Mesothelial cell of epicardium (in vitro differentiated cells): ENCODE data around the gene VGLL4. TPM values are rescaled to one million over a fixed set of nuclear protein-coding genes. Genes with fewer than 3 reads are reported as not detected.

Source experiments
- DNase-seq, 2 experiments: peaks; one replicate each; pipeline ENCODE4 v3.0.0; 2021; ENCODE audit warnings: low spot score in 2 of 2; ENCODE audit not compliant: unreplicated experiment in 2 of 2
- H3K27ac Mint-ChIP-seq: 2 replicates; pipeline ENCODE4 v1.8.0; 2021; ENCODE audit warnings: mixed read lengths
- H3K27me3 Mint-ChIP-seq: 2 replicates; pipeline ENCODE4 v1.8.0; 2021; ENCODE audit warnings: low read depth, mixed read lengths
- H3K36me3 Mint-ChIP-seq: 2 replicates; pipeline ENCODE4 v1.8.0; 2021; ENCODE audit warnings: mixed read lengths
- H3K4me1 Mint-ChIP-seq: 2 replicates; pipeline ENCODE4 v1.8.0; 2021; ENCODE audit warnings: mixed read lengths
- H3K4me3 Mint-ChIP-seq: 2 replicates; pipeline ENCODE4 v1.8.0; 2021; ENCODE audit warnings: mild to moderate bottlenecking, moderate library complexity, mixed read lengths
- H3K9me3 Mint-ChIP-seq: 2 replicates; pipeline ENCODE4 v1.8.0; 2021; ENCODE audit warnings: mixed read lengths
- total RNA-seq: library from RNA; stranded (reverse); gene quantifications from 3 replicates; pipeline ENCODE4 v1.2.1, GENCODE V29; 2021
- TF ChIP-seq, protein P1 (sequence below): fragments of 200-600 bp; sonication (generic); IDR thresholded peaks from one replicate; pipeline ENCODE4 v1.5.0; 2021; ENCODE audit warnings: antibody characterized with exemption; ENCODE audit not compliant: unreplicated experiment

Gene VGLL4
- total RNA-seq, 1 donor from 2014 or later = 140 TPM

GRCh38 chr3:11607816-11608215 is 35.9 kb downstream of the VGLL4 start:
- Mint-ChIP-seq H3K4me1 (peaks cover 81% of the 10 kb centered on the region), H3K27me3 (no peaks in the 10 kb centered on the region), H3K4me3 (no peak overlapping the region), H3K9me3 (no peaks in the 10 kb centered on the region), H3K36me3 (no peaks in the 10 kb centered on the region), H3K27ac (peak overlapping the region; percentile 73)
- no peak for DNase-seq
- TF ChIP-seq, protein P1, sequence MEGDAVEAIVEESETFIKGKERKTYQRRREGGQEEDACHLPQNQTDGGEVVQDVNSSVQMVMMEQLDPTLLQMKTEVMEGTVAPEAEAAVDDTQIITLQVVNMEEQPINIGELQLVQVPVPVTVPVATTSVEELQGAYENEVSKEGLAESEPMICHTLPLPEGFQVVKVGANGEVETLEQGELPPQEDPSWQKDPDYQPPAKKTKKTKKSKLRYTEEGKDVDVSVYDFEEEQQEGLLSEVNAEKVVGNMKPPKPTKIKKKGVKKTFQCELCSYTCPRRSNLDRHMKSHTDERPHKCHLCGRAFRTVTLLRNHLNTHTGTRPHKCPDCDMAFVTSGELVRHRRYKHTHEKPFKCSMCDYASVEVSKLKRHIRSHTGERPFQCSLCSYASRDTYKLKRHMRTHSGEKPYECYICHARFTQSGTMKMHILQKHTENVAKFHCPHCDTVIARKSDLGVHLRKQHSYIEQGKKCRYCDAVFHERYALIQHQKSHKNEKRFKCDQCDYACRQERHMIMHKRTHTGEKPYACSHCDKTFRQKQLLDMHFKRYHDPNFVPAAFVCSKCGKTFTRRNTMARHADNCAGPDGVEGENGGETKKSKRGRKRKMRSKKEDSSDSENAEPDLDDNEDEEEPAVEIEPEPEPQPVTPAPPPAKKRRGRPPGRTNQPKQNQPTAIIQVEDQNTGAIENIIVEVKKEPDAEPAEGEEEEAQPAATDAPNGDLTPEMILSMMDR = no peak

- TF ChIP-seq, protein P1 = no peak
- Mint-ChIP-seq H3K4me1 (peaks cover 81% of the 10 kb centered on the region), H3K27me3 (no peaks in the 10 kb centered on the region), H3K4me3 (no peak overlapping the region), H3K36me3 (no peaks in the 10 kb centered on the region), H3K27ac (peak overlapping the region; percentile 70), H3K9me3 (no peaks in the 10 kb centered on the region)
- no peak for DNase-seq
These were observed 36.8 kb downstream of the VGLL4 start for GRCh38 chr3:11606865-11607440.

GRCh38 chr3:11606090-11606784 is 37.5 kb downstream of the VGLL4 start:
- Mint-ChIP-seq H3K36me3 (peaks cover 2% of the 10 kb centered on the region), H3K4me3 (no peak overlapping the region), H3K9me3 (no peaks in the 10 kb centered on the region), H3K27ac (peak overlapping the region; percentile 89), H3K4me1 (peaks cover 82% of the 10 kb centered on the region), H3K27me3 (no peaks in the 10 kb centered on the region)
- DNase-seq = no peak
- TF ChIP-seq, protein P1 = no peak

DNA sequence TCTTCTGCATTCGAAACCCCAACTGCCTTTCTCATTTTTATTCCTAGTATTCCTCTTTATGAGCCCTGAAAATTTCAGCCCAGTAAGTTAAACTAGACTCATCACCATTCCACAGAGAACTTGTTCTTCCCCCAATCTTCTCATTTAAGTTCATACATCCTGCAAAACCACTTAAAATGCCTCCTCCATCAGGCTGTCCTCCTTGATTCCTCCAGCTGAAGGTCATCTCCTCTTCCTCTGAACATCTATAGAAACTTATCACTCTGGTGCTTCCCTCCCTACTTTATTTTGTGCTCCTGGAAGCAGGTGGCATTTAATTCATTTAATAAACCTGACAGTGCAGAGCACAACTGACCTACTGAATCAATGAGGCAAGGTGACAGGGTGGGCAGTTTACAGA is 38.3 kb downstream of the VGLL4 start:
- no peak overlapping the region for H3K4me3 Mint-ChIP-seq
- H3K9me3 Mint-ChIP-seq = no peaks in the 10 kb centered on the region
- peaks cover 9% of the 10 kb centered on the region for H3K36me3 Mint-ChIP-seq
- H3K27ac Mint-ChIP-seq = peak overlapping the region; percentile 93
- no peaks in the 10 kb centered on the region for H3K27me3 Mint-ChIP-seq
- DNase-seq = no peak
- peaks cover 82% of the 10 kb centered on the region for H3K4me1 Mint-ChIP-seq
- TF ChIP-seq, protein P1 = no peak

DNA sequence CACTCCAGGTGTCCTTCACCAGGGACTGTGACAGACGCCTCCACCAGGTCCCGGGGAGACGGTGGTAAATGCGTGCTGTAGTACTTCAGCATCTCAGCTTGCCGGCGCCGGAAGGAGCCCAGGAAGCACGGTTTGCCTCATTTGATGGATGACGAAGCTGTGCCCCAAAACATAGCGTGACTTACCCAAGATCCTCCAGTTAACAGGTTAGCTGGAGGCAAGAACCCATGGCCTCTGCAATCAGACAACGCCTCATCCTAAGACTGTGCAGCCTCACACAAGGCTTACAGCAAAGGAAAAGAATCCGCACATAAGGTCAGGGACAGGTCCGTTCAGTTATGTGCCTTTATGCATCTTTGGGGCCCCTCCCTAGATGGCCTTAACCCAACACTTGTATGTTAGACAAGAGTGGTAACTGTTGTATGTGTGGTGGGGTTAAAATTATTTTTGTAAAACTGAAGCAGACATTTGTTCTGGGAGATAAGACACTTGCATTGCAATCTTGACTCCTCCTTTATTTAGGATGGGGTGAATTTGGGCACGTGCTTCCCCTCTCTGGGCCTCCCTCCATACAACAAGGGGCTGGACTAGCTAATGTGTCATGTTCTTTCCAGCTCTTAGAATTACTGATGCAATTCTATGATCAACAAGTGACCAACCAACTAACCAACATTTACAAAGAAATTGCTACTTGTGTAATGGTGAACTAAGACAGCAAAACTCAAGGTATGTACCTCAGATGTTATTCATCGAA is 39.4 kb downstream of the VGLL4 start:
- H3K27me3 Mint-ChIP-seq = no peaks in the 10 kb centered on the region
- H3K36me3 Mint-ChIP-seq = peaks cover 12% of the 10 kb centered on the region
- peaks cover 79% of the 10 kb centered on the region for H3K4me1 Mint-ChIP-seq
- no peaks in the 10 kb centered on the region for H3K9me3 Mint-ChIP-seq
- H3K27ac Mint-ChIP-seq = peak overlapping the region; percentile 93
- TF ChIP-seq, protein P1 = no peak
- no peak for DNase-seq
- peak overlapping the region; percentile 22 for H3K4me3 Mint-ChIP-seq
